A549 treated with AZD2906 at 1 μM for 4 hours (cell line): ENCODE results near the gene OPTC. TPM values are rescaled to one million over a fixed set of nuclear protein-coding genes. Genes with fewer than 3 reads are reported as not detected.

Experiments used
- total RNA-seq: library from RNA; stranded (reverse); fragments of 200-300 nt; extraction: Qiagen RNA extraction; gene quantifications from 5 replicates; pipeline ENCODE4 v1.2.3, GENCODE V29; 2022

Gene OPTC, protein sequence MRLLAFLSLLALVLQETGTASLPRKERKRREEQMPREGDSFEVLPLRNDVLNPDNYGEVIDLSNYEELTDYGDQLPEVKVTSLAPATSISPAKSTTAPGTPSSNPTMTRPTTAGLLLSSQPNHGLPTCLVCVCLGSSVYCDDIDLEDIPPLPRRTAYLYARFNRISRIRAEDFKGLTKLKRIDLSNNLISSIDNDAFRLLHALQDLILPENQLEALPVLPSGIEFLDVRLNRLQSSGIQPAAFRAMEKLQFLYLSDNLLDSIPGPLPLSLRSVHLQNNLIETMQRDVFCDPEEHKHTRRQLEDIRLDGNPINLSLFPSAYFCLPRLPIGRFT
- not detected in 5 replicates for total RNA-seq

DNA sequence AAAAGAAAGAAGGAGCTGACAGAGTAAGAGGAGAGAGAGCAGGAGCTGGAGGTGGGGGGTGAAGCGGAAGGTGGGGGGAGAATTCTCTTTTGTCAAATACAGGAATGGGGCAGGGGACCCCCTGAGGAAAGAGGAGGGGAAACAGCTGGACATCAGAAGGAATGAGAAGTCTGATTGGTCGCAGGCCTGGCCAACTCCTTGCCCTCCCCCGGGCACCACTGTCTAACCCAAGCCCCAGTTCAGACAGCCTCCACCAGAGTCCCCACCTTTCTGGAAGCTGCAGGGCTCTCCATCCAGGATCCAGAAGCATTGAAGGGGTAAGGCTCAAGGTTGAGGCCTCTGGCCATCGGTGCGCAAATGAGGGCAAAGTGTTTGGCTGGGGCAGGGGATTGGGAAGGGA lies at the start of gene OPTC:
Gene OPTC, plus strand, starts transcription at position 253 of the 400 bp plus-strand sequence. CDS start 1,853 bp downstream, outside the sequence.

DNA sequence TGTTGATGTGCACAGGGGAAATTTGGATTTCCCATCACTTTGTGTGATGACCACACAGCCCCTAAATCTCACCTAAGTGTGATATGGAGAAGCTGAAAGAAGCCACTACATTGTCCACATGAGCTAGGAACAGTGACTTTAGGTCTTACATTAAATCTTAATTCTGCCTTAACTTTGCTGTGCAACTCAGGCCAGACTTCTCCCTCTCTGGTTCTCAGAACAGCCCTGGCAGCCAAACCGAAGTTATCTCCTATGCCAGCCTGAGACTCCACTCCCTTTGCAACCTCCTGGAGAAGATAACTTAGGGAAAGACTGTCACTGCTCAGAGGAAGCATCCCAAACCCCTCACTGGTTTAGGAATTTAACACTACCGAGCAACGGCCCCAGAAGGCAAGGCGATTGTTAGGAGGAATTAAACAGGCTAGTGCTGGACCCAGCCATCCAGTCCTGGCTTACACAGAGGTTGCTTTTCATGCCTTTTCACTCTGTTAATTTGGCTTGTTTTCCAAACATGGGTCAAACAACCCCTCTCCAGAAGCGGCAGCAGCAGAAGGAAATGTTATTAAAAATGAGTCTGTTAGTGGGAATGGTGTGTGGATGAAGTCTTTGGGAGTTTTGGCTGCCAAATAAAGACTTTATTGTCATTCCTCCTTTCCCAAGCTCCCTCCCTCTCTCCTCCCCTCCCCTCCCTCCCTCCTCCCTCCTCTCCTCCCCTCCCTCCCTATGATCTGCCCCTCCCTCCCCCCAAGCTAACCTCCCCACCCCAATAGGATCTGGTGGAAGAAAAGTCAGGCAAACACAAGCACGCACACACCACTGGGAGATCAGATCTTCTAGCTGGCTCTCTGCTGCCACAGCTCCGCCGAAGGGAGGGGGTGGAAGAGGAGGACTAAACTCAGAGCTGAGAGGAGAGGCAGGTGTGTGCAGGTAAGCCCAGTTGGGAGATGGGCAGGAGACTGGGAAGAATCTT lies 18.7 kb upstream of the OPTC start, which contains the start of gene PRELP:
Gene PRELP, plus strand, starts transcription at position 795 of the 970 bp plus-strand sequence. CDS start 7,379 bp downstream, outside the sequence.

Other genes with a start within 250 kb of the OPTC start
- gene BTG2, start 188.6 kb upstream of the OPTC start, total RNA-seq: 10.5 to 14.5 TPM (median 14.2 TPM) in 5 replicates
- gene FMOD, start 143.0 kb upstream of the OPTC start, total RNA-seq: 0.05 to 0.19 TPM in 2 of 5 replicates, not detected in the others
- 0.01 TPM in 2 of 5 replicates, not detected in the others for gene PRELP, start 18.3 kb upstream of the OPTC start, total RNA-seq
- gene ATP2B4, start 132.7 kb downstream of the OPTC start, total RNA-seq: 16.3 to 25.8 TPM (median 21.3 TPM) in 5 replicates